Lower lobe of right lung (tissue), 2 donors: ENCODE results near the gene SLC6A13. TPM values are rescaled to one million over a fixed set of nuclear protein-coding genes. Genes with fewer than 3 reads are reported as not detected.

Experiments
- ATAC-seq, 2 donors: fragments of 200-7000 bp; cut with Tn5 transposase; one replicate each; pipeline ENCODE4 v1.9.1; 2020 to 2022; ENCODE audit warnings: mild to moderate bottlenecking in 2 of 2, moderate library complexity in 2 of 2
- DNase-seq: peaks from one replicate; pipeline ENCODE4 v3.0.0-alpha.2; 2020
- H3K27ac ChIP-seq: fragments of 200-600 bp; one replicate; pipeline ENCODE4 v1.8.0; 2022
- H3K27me3 ChIP-seq: fragments of 200-600 bp; one replicate; pipeline ENCODE4 v1.8.0; 2022; ENCODE audit warnings: low read depth
- H3K36me3 ChIP-seq: fragments of 200-600 bp; one replicate; pipeline ENCODE4 v1.8.0; 2022; ENCODE audit warnings: mild to moderate bottlenecking
- H3K4me1 ChIP-seq: fragments of 200-600 bp; one replicate; pipeline ENCODE4 v1.8.0; 2022
- H3K4me3 ChIP-seq: fragments of 200-600 bp; one replicate; pipeline ENCODE4 v1.8.0; 2022; ENCODE audit warnings: mild to moderate bottlenecking
- H3K9me3 ChIP-seq: fragments of 200-600 bp; one replicate; pipeline ENCODE4 v1.8.0; 2022
- intact Hi-C: fragments of 100-400 bp; cut with DNase I; formaldehyde crosslinking; loops from one replicate; pipeline ENCODE4 v1.11.0; 2022
- total RNA-seq: library from RNA; stranded (reverse); fragmentation: NEBNext Ultra II Directional; extraction: Animal tissue kit (Norgen Biotek cat#: 25700); gene quantifications from one replicate; pipeline ENCODE4 v1.2.1, GENCODE V29; 2021
- TF ChIP-seq, protein P1 (sequence below): fragments of 200-600 bp; IDR thresholded peaks from one replicate; pipeline ENCODE4 v1.8.0; 2022; ENCODE audit warnings: antibody characterized with exemption, mild to moderate bottlenecking
- donor health status: DM: no; HTN: yes; CAD: no; lungs with severe emphysema.

The SLC6A13 gene
- total RNA-seq, 1 donor from 2014 or later, result 5.0 TPM

GRCh38 chr12:234019-234418, 28.6 kb downstream of the SLC6A13 start:
- TF ChIP-seq, protein P1, sequence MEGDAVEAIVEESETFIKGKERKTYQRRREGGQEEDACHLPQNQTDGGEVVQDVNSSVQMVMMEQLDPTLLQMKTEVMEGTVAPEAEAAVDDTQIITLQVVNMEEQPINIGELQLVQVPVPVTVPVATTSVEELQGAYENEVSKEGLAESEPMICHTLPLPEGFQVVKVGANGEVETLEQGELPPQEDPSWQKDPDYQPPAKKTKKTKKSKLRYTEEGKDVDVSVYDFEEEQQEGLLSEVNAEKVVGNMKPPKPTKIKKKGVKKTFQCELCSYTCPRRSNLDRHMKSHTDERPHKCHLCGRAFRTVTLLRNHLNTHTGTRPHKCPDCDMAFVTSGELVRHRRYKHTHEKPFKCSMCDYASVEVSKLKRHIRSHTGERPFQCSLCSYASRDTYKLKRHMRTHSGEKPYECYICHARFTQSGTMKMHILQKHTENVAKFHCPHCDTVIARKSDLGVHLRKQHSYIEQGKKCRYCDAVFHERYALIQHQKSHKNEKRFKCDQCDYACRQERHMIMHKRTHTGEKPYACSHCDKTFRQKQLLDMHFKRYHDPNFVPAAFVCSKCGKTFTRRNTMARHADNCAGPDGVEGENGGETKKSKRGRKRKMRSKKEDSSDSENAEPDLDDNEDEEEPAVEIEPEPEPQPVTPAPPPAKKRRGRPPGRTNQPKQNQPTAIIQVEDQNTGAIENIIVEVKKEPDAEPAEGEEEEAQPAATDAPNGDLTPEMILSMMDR, result no peak
- no peak for ATAC-seq
- DNase-seq, result no peak
- Histone ChIP-seq H3K36me3 (no peaks in the 10 kb centered on the region), H3K4me3 (no peak overlapping the region), H3K27me3 (no peaks in the 10 kb centered on the region), H3K4me1 (peaks cover 4% of the 10 kb centered on the region), H3K27ac (no peak overlapping the region), H3K9me3 (peaks cover 16% of the 10 kb centered on the region)
- intact Hi-C loops, result no loop called here

- Histone ChIP-seq H3K27ac (no peak overlapping the region), H3K9me3 (peaks cover 16% of the 10 kb centered on the region), H3K4me1 (peaks cover 4% of the 10 kb centered on the region), H3K27me3 (no peaks in the 10 kb centered on the region), H3K36me3 (no peaks in the 10 kb centered on the region), H3K4me3 (no peak overlapping the region)
- intact Hi-C loops, result no loop called here
- no peak for ATAC-seq
- TF ChIP-seq, protein P1, result no peak
- no peak for DNase-seq
Measured at GRCh38 chr12:233615-233968, 29.0 kb downstream of the SLC6A13 start.

- peak; percentile 42 to 54 for ATAC-seq
Measured at GRCh38 chr12:232731-233614, 29.7 kb downstream of the SLC6A13 start.

GRCh38 chr12:230925-231671, 31.5 kb downstream of the SLC6A13 start:
- Histone ChIP-seq H3K9me3 (peaks cover 11% of the 10 kb centered on the region), H3K36me3 (no peaks in the 10 kb centered on the region), H3K4me1 (peaks cover 4% of the 10 kb centered on the region), H3K27ac (no peak overlapping the region), H3K4me3 (no peak overlapping the region), H3K27me3 (no peaks in the 10 kb centered on the region)
- DNase-seq (no peak), ATAC-seq (peak in 1 of 2 donors; percentile 21)
- intact Hi-C loops, result no loop called here
- TF ChIP-seq, protein P1, result no peak

More at GRCh38 chr12:232731-233614, 29.7 kb downstream of the SLC6A13 start:
- Histone ChIP-seq H3K36me3 (no peaks in the 10 kb centered on the region), H3K27me3 (no peaks in the 10 kb centered on the region), H3K9me3 (peaks cover 16% of the 10 kb centered on the region), H3K4me1 (peaks cover 4% of the 10 kb centered on the region), H3K4me3 (no peak overlapping the region), H3K27ac (no peak overlapping the region)
- no peak for DNase-seq
- TF ChIP-seq, protein P1, result no peak
- intact Hi-C loops, result no loop called here

DNA sequence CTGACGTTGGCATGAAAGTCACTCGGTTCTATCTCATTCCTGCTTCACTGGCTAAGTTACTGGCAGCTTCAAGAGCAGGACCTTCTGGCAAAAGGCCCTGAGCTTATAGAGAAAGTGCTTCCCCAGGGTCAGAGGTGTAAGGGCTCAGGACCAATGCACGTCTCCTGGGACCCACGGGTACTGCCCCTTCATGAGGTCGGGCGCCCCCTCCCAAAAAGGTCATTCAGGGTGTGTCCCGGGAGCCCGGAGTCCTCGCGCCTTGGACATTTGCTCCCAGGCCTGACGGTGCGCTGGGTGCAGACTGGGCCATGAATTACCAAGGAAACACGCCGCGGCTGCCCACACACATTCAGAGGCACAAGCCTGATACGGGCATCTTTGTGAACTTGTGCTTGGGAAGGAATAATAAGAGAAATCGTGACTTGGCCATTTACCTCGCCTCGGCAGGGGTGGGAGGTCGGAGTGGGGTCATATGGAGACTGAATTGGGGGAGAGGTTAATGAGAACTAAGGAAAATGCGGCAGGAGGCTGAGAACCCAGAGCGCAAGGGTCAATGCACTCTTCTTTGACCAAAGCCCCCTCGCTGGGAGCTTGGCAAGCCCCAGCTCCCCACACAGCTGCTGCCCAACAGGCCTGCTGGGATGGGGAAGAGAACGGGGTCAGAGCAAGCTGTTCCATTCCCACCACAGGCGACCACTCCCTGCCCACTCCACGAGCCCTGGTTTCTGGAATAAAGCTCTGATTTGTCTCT, 33.0 kb downstream of the SLC6A13 start:
- ATAC-seq (no peak), DNase-seq (no peak)
- H3K9me3 ChIP-seq, result no peaks in the 10 kb centered on the region
- H3K27ac ChIP-seq, result no peak overlapping the region
- H3K4me3 ChIP-seq, result no peak overlapping the region
- TF ChIP-seq, protein P1, result no peak
- peaks cover 4% of the 10 kb centered on the region for H3K4me1 ChIP-seq
- H3K36me3 ChIP-seq, result no peaks in the 10 kb centered on the region
- no peaks in the 10 kb centered on the region for H3K27me3 ChIP-seq
- intact Hi-C loops, result no loop called here
